Measurements from ENCODE around the gene AACS.

Gene AACS

GRCh38 chr12:125163148-125163547, 97.9 kb downstream of the AACS start:
- TF ChIP-seq TAF1 (IDR thresholded peaks at IDR 0.05; ENCODE audit: borderline replicate concordance, insufficient read depth, low read length) = no peak
- no peak for TF ChIP-seq POLR2AphosphoS5 (IDR thresholded peaks at IDR 0.05; ENCODE audit: low read depth, low read length)
- TF ChIP-seq FOXP2 (optimal IDR thresholded peaks at IDR 0.05; ENCODE audit: borderline replicate concordance, extremely low read depth, extremely low read length, insufficient read depth) = no peak

DNA sequence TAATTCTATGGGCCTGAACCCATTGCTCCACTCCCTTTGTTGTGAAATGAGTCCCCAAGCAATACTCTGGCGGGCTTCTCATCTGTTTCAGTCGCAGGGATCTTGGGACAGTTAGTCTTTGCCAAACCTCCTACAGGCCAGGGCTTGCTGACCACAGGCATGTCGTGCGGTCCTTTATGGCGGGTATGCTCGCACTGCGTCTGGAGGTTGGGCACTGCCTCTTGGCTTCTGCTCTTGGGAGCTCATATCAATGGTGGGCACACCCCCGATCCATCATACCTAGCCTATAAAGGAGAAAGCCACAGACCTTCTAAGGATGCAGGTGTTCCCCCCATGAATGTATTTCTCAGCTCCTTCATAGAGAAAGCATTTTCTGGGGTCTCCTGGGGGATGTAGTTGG, 99.3 kb downstream of the AACS start:
- TF ChIP-seq SIN3A (IDR thresholded peaks at IDR 0.05; ENCODE audit: borderline replicate concordance, insufficient read depth, low read length) (no peak), POLR2AphosphoS5 (IDR thresholded peaks at IDR 0.05; ENCODE audit: low read depth, low read length) (no peak), FOXP2 (optimal IDR thresholded peaks at IDR 0.05; ENCODE audit: borderline replicate concordance, extremely low read depth, extremely low read length, insufficient read depth) (no peak), TAF1 (IDR thresholded peaks at IDR 0.05; ENCODE audit: borderline replicate concordance, insufficient read depth, low read length) (no peak)
- TF ChIP-seq, protein P1, sequence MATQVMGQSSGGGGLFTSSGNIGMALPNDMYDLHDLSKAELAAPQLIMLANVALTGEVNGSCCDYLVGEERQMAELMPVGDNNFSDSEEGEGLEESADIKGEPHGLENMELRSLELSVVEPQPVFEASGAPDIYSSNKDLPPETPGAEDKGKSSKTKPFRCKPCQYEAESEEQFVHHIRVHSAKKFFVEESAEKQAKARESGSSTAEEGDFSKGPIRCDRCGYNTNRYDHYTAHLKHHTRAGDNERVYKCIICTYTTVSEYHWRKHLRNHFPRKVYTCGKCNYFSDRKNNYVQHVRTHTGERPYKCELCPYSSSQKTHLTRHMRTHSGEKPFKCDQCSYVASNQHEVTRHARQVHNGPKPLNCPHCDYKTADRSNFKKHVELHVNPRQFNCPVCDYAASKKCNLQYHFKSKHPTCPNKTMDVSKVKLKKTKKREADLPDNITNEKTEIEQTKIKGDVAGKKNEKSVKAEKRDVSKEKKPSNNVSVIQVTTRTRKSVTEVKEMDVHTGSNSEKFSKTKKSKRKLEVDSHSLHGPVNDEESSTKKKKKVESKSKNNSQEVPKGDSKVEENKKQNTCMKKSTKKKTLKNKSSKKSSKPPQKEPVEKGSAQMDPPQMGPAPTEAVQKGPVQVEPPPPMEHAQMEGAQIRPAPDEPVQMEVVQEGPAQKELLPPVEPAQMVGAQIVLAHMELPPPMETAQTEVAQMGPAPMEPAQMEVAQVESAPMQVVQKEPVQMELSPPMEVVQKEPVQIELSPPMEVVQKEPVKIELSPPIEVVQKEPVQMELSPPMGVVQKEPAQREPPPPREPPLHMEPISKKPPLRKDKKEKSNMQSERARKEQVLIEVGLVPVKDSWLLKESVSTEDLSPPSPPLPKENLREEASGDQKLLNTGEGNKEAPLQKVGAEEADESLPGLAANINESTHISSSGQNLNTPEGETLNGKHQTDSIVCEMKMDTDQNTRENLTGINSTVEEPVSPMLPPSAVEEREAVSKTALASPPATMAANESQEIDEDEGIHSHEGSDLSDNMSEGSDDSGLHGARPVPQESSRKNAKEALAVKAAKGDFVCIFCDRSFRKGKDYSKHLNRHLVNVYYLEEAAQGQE (IDR thresholded peaks at IDR 0.05; ENCODE audit: insufficient read depth in 1 of 2, low read depth in 2 of 2, low read length in 2 of 2) = no peak

- TF ChIP-seq, protein P1 (IDR thresholded peaks at IDR 0.05; ENCODE audit: insufficient read depth in 1 of 2, low read depth in 2 of 2, low read length in 2 of 2) = no peak
- TF ChIP-seq FOXP2 (optimal IDR thresholded peaks at IDR 0.05; ENCODE audit: borderline replicate concordance, extremely low read depth, extremely low read length, insufficient read depth) = no peak
- TF ChIP-seq SIN3A (IDR thresholded peaks at IDR 0.05; ENCODE audit: borderline replicate concordance, insufficient read depth, low read length) = no peak
- no peak for TF ChIP-seq POLR2AphosphoS5 (IDR thresholded peaks at IDR 0.05; ENCODE audit: low read depth, low read length)
- no peak for TF ChIP-seq TAF1 (IDR thresholded peaks at IDR 0.05; ENCODE audit: borderline replicate concordance, insufficient read depth, low read length)
Measured at GRCh38 chr12:125166041-125166440, 100.8 kb downstream of the AACS start.

GRCh38 chr12:125167658-125168057, 102.4 kb downstream of the AACS start:
- TF ChIP-seq, protein P1 (IDR thresholded peaks at IDR 0.05; ENCODE audit: insufficient read depth in 1 of 2, low read depth in 2 of 2, low read length in 2 of 2) = no peak
- TF ChIP-seq TAF1 (IDR thresholded peaks at IDR 0.05; ENCODE audit: borderline replicate concordance, insufficient read depth, low read length) (no peak), FOXP2 (optimal IDR thresholded peaks at IDR 0.05; ENCODE audit: borderline replicate concordance, extremely low read depth, extremely low read length, insufficient read depth) (no peak), SIN3A (IDR thresholded peaks at IDR 0.05; ENCODE audit: borderline replicate concordance, insufficient read depth, low read length) (no peak), POLR2AphosphoS5 (IDR thresholded peaks at IDR 0.05; ENCODE audit: low read depth, low read length) (no peak)

DNA sequence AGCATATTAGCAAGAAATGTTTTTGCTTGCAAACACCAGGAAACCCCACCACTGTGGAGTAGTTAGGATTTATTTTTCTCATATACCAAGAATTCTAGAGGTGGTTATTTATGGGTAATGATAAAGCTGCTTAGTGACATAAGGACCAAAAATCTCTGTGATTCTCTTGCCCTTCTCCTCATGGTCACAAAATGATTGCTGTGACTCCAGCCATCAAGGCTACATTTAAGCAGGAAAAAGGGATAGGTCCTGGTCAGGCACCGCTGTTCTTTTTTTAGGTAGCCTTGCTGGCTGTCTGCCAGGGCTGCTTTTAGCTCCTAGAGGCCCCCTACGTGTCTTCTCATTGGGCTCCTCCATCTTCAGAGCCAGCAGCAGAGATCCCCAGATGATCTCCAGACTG, 104.2 kb downstream of the AACS start:
- TF ChIP-seq, protein P1 (IDR thresholded peaks at IDR 0.05; ENCODE audit: insufficient read depth in 1 of 2, low read depth in 2 of 2, low read length in 2 of 2) = no peak
- TF ChIP-seq TAF1 (IDR thresholded peaks at IDR 0.05; ENCODE audit: borderline replicate concordance, insufficient read depth, low read length) (no peak), FOXP2 (optimal IDR thresholded peaks at IDR 0.05; ENCODE audit: borderline replicate concordance, extremely low read depth, extremely low read length, insufficient read depth) (no peak), POLR2AphosphoS5 (IDR thresholded peaks at IDR 0.05; ENCODE audit: low read depth, low read length) (no peak), SIN3A (IDR thresholded peaks at IDR 0.05; ENCODE audit: borderline replicate concordance, insufficient read depth, low read length) (no peak)

Measured in PFSK-1 (cell line).